ENCODE results near the gene TXNDC8. TPM values are rescaled to one million over a fixed set of nuclear protein-coding genes. Genes with fewer than 3 reads are reported as not detected.

Gene TXNDC8
- total and polyA plus RNA-seq, 4 donors = not detected

GRCh38 chr9:110330484-110331105 lies 7.1 kb downstream of the TXNDC8 start:
- Histone ChIP-seq H3K27me3 (ENCODE audit: control insufficient read depth, insufficient read depth, low read length) (no peaks in the 10 kb centered on the region), H3K36me3 (ENCODE audit: control insufficient read depth, insufficient read depth, low read length) (no peaks in the 10 kb centered on the region), H3K4me3 (ENCODE audit: low read depth, low read length) (no peak overlapping the region), H3K4me1 (ENCODE audit: control insufficient read depth, insufficient read depth, low read length) (no peaks in the 10 kb centered on the region), H3K9me3 (ENCODE audit: control insufficient read depth, insufficient read depth, low read length) (no peaks in the 10 kb centered on the region), H3K27ac (ENCODE audit: low read depth, low read length) (no peak overlapping the region)
- WGBS (ENCODE audit: insufficient coverage) = 89% methylated on average over 1 of the region's 1 CpG
- DNase-seq (ENCODE audit: low read depth in 4 of 6, low spot score in 6 of 6) = no peak

- H3K4me1 ChIP-seq (ENCODE audit: control insufficient read depth, insufficient read depth, low read length) = no peaks in the 10 kb centered on the region
- DNase-seq (ENCODE audit: low read depth in 4 of 6, low spot score in 6 of 6) = no peak
- no peak overlapping the region for H3K27ac ChIP-seq (ENCODE audit: low read depth, low read length)
- no peaks in the 10 kb centered on the region for H3K27me3 ChIP-seq (ENCODE audit: control insufficient read depth, insufficient read depth, low read length)
- H3K4me3 ChIP-seq (ENCODE audit: low read depth, low read length) = no peak overlapping the region
- no peaks in the 10 kb centered on the region for H3K9me3 ChIP-seq (ENCODE audit: control insufficient read depth, insufficient read depth, low read length)
- no peaks in the 10 kb centered on the region for H3K36me3 ChIP-seq (ENCODE audit: control insufficient read depth, insufficient read depth, low read length)
- WGBS (ENCODE audit: insufficient coverage) = 94% methylated on average over 2 of the region's 5 CpGs
Measured at GRCh38 chr9:110329639-110330230, 7.9 kb downstream of the TXNDC8 start.

- Histone ChIP-seq H3K9me3 (ENCODE audit: control insufficient read depth, insufficient read depth, low read length) (no peaks in the 10 kb centered on the region), H3K4me3 (ENCODE audit: low read depth, low read length) (no peak overlapping the region), H3K36me3 (ENCODE audit: control insufficient read depth, insufficient read depth, low read length) (no peaks in the 10 kb centered on the region), H3K27ac (ENCODE audit: low read depth, low read length) (no peak overlapping the region), H3K4me1 (ENCODE audit: control insufficient read depth, insufficient read depth, low read length) (no peaks in the 10 kb centered on the region), H3K27me3 (ENCODE audit: control insufficient read depth, insufficient read depth, low read length) (no peaks in the 10 kb centered on the region)
- WGBS (ENCODE audit: insufficient coverage) = no CpG with 5 or more reads among the region's 1 CpG
- DNase-seq (ENCODE audit: low read depth in 4 of 6, low spot score in 6 of 6) = no peak
Measured at GRCh38 chr9:110328763-110329162, 8.9 kb downstream of the TXNDC8 start.

GRCh38 chr9:110327716-110328115 lies 9.9 kb downstream of the TXNDC8 start:
- H3K4me3 ChIP-seq (ENCODE audit: low read depth, low read length) = no peak overlapping the region

DNA sequence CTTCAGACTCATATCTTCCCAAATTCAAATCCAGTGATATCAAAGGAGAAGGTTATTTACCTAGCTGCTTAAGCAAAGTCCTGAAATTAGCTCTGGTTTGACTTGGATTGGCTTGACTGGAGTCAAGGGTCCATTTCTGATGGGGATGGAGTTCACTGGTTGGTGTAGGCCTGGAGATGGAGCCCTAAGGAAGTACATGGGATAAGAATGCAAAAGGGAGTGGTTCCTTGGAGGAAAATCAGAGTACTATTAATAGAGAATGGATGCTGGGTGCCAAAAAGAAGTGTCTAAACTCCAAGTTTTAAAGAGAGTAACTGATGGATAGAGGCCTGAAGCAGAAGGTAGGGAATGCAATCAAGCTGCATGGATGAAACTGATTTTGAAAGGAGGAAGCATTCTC lies 13.8 kb downstream of the TXNDC8 start:
- no peaks in the 10 kb centered on the region for H3K36me3 ChIP-seq (ENCODE audit: control insufficient read depth, insufficient read depth, low read length)
- H3K9me3 ChIP-seq (ENCODE audit: control insufficient read depth, insufficient read depth, low read length) = no peaks in the 10 kb centered on the region
- H3K4me1 ChIP-seq (ENCODE audit: control insufficient read depth, insufficient read depth, low read length) = no peaks in the 10 kb centered on the region
- H3K27ac ChIP-seq (ENCODE audit: low read depth, low read length) = no peak overlapping the region
- H3K4me3 ChIP-seq (ENCODE audit: low read depth, low read length) = no peak overlapping the region
- no peaks in the 10 kb centered on the region for H3K27me3 ChIP-seq (ENCODE audit: control insufficient read depth, insufficient read depth, low read length)
- no peak for DNase-seq (ENCODE audit: low read depth in 4 of 6, low spot score in 6 of 6)

More at GRCh38 chr9:110327716-110328115, 9.9 kb downstream of the TXNDC8 start:
- H3K9me3 ChIP-seq (ENCODE audit: control insufficient read depth, insufficient read depth, low read length) = no peaks in the 10 kb centered on the region
- WGBS (ENCODE audit: insufficient coverage) = no CpG with 5 or more reads among the region's 1 CpG
- peak in 1 of 6 donors; percentile 36 for DNase-seq (ENCODE audit: low read depth in 4 of 6, low spot score in 6 of 6)
- no peaks in the 10 kb centered on the region for H3K36me3 ChIP-seq (ENCODE audit: control insufficient read depth, insufficient read depth, low read length)
- no peaks in the 10 kb centered on the region for H3K4me1 ChIP-seq (ENCODE audit: control insufficient read depth, insufficient read depth, low read length)
- H3K27me3 ChIP-seq (ENCODE audit: control insufficient read depth, insufficient read depth, low read length) = no peaks in the 10 kb centered on the region
- H3K27ac ChIP-seq (ENCODE audit: low read depth, low read length) = no peak overlapping the region

GRCh38 chr9:110320651-110321445 lies 16.8 kb downstream of the TXNDC8 start:
- DNase-seq (ENCODE audit: low read depth in 4 of 6, low spot score in 6 of 6) = no peak
- Histone ChIP-seq H3K4me3 (ENCODE audit: low read depth, low read length) (no peak overlapping the region), H3K4me1 (ENCODE audit: control insufficient read depth, insufficient read depth, low read length) (no peaks in the 10 kb centered on the region), H3K27ac (ENCODE audit: low read depth, low read length) (no peak overlapping the region), H3K9me3 (ENCODE audit: control insufficient read depth, insufficient read depth, low read length) (no peaks in the 10 kb centered on the region), H3K36me3 (ENCODE audit: control insufficient read depth, insufficient read depth, low read length) (no peaks in the 10 kb centered on the region), H3K27me3 (ENCODE audit: control insufficient read depth, insufficient read depth, low read length) (no peaks in the 10 kb centered on the region)
- WGBS (ENCODE audit: insufficient coverage) = no CpG with 5 or more reads among the region's 3 CpGs

GRCh38 chr9:110319781-110320492 lies 17.7 kb downstream of the TXNDC8 start:
- Histone ChIP-seq H3K27ac (ENCODE audit: low read depth, low read length) (no peak overlapping the region), H3K4me3 (ENCODE audit: low read depth, low read length) (no peak overlapping the region), H3K27me3 (ENCODE audit: control insufficient read depth, insufficient read depth, low read length) (no peaks in the 10 kb centered on the region), H3K36me3 (ENCODE audit: control insufficient read depth, insufficient read depth, low read length) (no peaks in the 10 kb centered on the region), H3K4me1 (ENCODE audit: control insufficient read depth, insufficient read depth, low read length) (no peaks in the 10 kb centered on the region), H3K9me3 (ENCODE audit: control insufficient read depth, insufficient read depth, low read length) (no peaks in the 10 kb centered on the region)
- DNase-seq (ENCODE audit: low read depth in 4 of 6, low spot score in 6 of 6) = no peak
- 80% methylated on average over 1 of the region's 4 CpGs for WGBS (ENCODE audit: insufficient coverage)

DNA sequence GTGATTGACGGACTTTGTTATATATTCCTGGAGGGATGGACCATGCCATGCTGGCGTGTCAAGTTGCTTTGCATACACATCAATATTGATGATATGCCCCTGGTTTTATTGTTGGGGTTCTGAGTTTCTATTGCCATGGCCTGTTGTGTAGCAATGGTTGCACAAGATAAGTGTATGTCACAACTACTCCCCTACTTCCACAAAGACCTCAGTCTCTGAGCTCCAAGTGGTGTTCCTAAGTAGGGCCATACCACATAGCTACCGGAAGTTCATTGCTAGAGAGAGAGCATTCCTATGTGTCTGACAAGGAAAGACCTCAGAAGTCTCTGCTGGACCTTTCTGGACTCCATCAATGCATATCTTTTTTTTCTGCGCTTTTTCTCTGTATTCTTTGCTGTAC lies 19.8 kb downstream of the TXNDC8 start:
- Histone ChIP-seq H3K9me3 (ENCODE audit: control insufficient read depth, insufficient read depth, low read length) (no peaks in the 10 kb centered on the region), H3K27ac (ENCODE audit: low read depth, low read length) (no peak overlapping the region), H3K36me3 (ENCODE audit: control insufficient read depth, insufficient read depth, low read length) (no peaks in the 10 kb centered on the region), H3K4me1 (ENCODE audit: control insufficient read depth, insufficient read depth, low read length) (no peaks in the 10 kb centered on the region), H3K4me3 (ENCODE audit: low read depth, low read length) (no peak overlapping the region), H3K27me3 (ENCODE audit: control insufficient read depth, insufficient read depth, low read length) (no peaks in the 10 kb centered on the region)
- DNase-seq (ENCODE audit: low read depth in 4 of 6, low spot score in 6 of 6) = no peak
- WGBS (ENCODE audit: insufficient coverage) = 100% methylated on average over 1 of the region's 4 CpGs

- Histone ChIP-seq H3K4me1 (ENCODE audit: control insufficient read depth, insufficient read depth, low read length) (no peaks in the 10 kb centered on the region), H3K27me3 (ENCODE audit: control insufficient read depth, insufficient read depth, low read length) (no peaks in the 10 kb centered on the region), H3K36me3 (ENCODE audit: control insufficient read depth, insufficient read depth, low read length) (no peaks in the 10 kb centered on the region), H3K27ac (ENCODE audit: low read depth, low read length) (no peak overlapping the region), H3K4me3 (ENCODE audit: low read depth, low read length) (no peak overlapping the region), H3K9me3 (ENCODE audit: control insufficient read depth, insufficient read depth, low read length) (peaks cover 2% of the 10 kb centered on the region)
- DNase-seq (ENCODE audit: low read depth in 4 of 6, low spot score in 6 of 6) = no peak
- WGBS (ENCODE audit: insufficient coverage) = 32% methylated on average over 2 of the region's 6 CpGs
Measured at GRCh38 chr9:110316261-110317075, 21.2 kb downstream of the TXNDC8 start.

Data from spinal cord (tissue), 10 donors.